ENCODE measurements around the gene PCDHB12. TPM values are rescaled to one million over a fixed set of nuclear protein-coding genes. Genes with fewer than 3 reads are reported as not detected.
"Not testable (repeated sequence)": the region's sequence is repeated elsewhere in the genome, so short reads cannot be mapped to it uniquely, and the experiment has no call there.

PCDHB12 gene
- polyA plus RNA-seq, 1 donor from 2014 or later: 2.2 TPM

- Histone ChIP-seq H3K27ac (ENCODE audit: low read length) (peak within 1 kb of the TSS; percentile 54), H3K79me2 (replicated peaks; ENCODE audit: insufficient read depth, low read length) (no peaks in the 10 kb centered on the region), H4K20me1 (ENCODE audit: insufficient read depth) (no peaks in the 10 kb centered on the region), H3K36me3 (ENCODE audit: insufficient read depth, low read length) (no peaks in the 10 kb centered on the region), H3K27me3 (ENCODE audit: insufficient read depth, low read depth, low read length) (no peaks in the 10 kb centered on the region), H2AFZ (ENCODE audit: low read depth, low read length) (no peak within 1 kb of the TSS), H3K9me2 (ENCODE audit: insufficient read depth, low read length) (no peaks in the 10 kb centered on the region), H3K9ac (ENCODE audit: low read length) (peak within 1 kb of the TSS; percentile 41), H3F3A (ENCODE audit: insufficient read depth, low read length, poor library complexity, severe bottlenecking) (no peaks in the 10 kb centered on the region), H3K9me3 (ENCODE audit: low read length) (peaks cover 7% of the 10 kb centered on the region), H3K4me2 (ENCODE audit: low read length) (no peak within 1 kb of the TSS), H3K4me3 (ENCODE audit: low read length) (peak within 1 kb of the TSS; percentile 58)
- TF ChIP-seq EZH2 (IDR thresholded peaks at IDR 0.05; ENCODE audit: borderline replicate concordance, insufficient read depth, low read length, poor library complexity, severe bottlenecking) (no peak), REST (IDR thresholded peaks at IDR 0.05; ENCODE audit: borderline replicate concordance) (no peak), EP300 (conservative IDR thresholded peaks at IDR 0.05; ENCODE audit: poor library complexity, severe bottlenecking) (no peak), POLR2AphosphoS5 (IDR thresholded peaks at IDR 0.05) (peak; percentile 20), SMC3 (conservative IDR thresholded peaks at IDR 0.05; ENCODE audit: poor library complexity) (peak; percentile 47), CTCF (IDR thresholded peaks at IDR 0.05; ENCODE audit: poor library complexity, severe bottlenecking) (peak; percentile 55), RAD21 (conservative IDR thresholded peaks at IDR 0.05) (peak; percentile 58), TAF1 (IDR thresholded peaks at IDR 0.05; ENCODE audit: low read depth) (no peak)
Observed at GRCh38 chr5:141182248-141182647, 26.3 kb upstream of the PCDHB12 start, which contains the start of gene PCDHB16. PCDHB16 (plus strand) TSS chr5:141182387; CDS start chr5:141182560, 173 bp downstream.

GRCh38 chr5:141184117-141184855 lies 24.2 kb upstream of the PCDHB12 start:
- H3F3A ChIP-seq (ENCODE audit: insufficient read depth, low read length, poor library complexity, severe bottlenecking); H3K27me3 ChIP-seq (ENCODE audit: insufficient read depth, low read depth, low read length); H2AFZ ChIP-seq (ENCODE audit: low read depth, low read length); H3K9me2 ChIP-seq (ENCODE audit: insufficient read depth, low read length); H3K9ac ChIP-seq (ENCODE audit: low read length); H3K9me3 ChIP-seq (ENCODE audit: low read length); H3K27ac ChIP-seq (ENCODE audit: low read length); H3K4me3 ChIP-seq (ENCODE audit: low read length); H3K4me2 ChIP-seq (ENCODE audit: low read length); H3K36me3 ChIP-seq (ENCODE audit: insufficient read depth, low read length); H4K20me1 ChIP-seq (ENCODE audit: insufficient read depth); H3K79me2 ChIP-seq (replicated peaks; ENCODE audit: insufficient read depth, low read length): not testable (repeated sequence)
